CD4-positive, alpha-beta memory T cell (primary cell): ENCODE results near the gene TEF. TPM values are rescaled to one million over a fixed set of nuclear protein-coding genes. Genes with fewer than 3 reads are reported as not detected.
"Not testable (repeated sequence)": the region's sequence is repeated elsewhere in the genome, so short reads cannot be mapped to it uniquely, and the experiment has no call there.

Source experiments
- CTCF ChIA-PET: fragments of 350-600 bp; sonication (Branson Sonifier 250); formaldehyde crosslinking; loops from one replicate; lab custom pipeline; 2021; ENCODE audit warnings: inconsistent platforms; ENCODE audit not compliant: partially characterized antibody; lab: Charles Lee
- POLR2A ChIA-PET: fragments of 350-600 bp; sonication (Branson Sonifier 250); formaldehyde crosslinking; loops from one replicate; lab custom pipeline; 2021; ENCODE audit not compliant: partially characterized antibody; lab: Charles Lee
- DNase-seq, 5 donors: peaks; one replicate each; pipeline versions ENCODE4 v3.0.0 to v3.0.0-alpha.2; 2020 to 2022; ENCODE audit warnings: mixed read lengths in 1 of 5
- H3K27ac ChIP-seq: one replicate; pipeline ENCODE4 v1.7.0; 2013; ENCODE audit warnings: low read depth, low read length
- H3K27me3 ChIP-seq: 2 replicates; pipeline ENCODE4 v1.7.0; 2013; ENCODE audit warnings: mild to moderate bottlenecking, low read length, moderate library complexity; ENCODE audit not compliant: insufficient read depth
- H3K36me3 ChIP-seq: 2 replicates; pipeline ENCODE4 v1.7.0; 2013; ENCODE audit warnings: mild to moderate bottlenecking, low read length, moderate library complexity; ENCODE audit not compliant: insufficient read depth
- H3K4me1 ChIP-seq: 2 replicates; pipeline ENCODE4 v1.7.0; 2013; ENCODE audit warnings: mild to moderate bottlenecking, low read length, moderate library complexity; ENCODE audit not compliant: insufficient read depth
- H3K4me3 ChIP-seq, 2 donors: one replicate each; pipeline ENCODE4 v1.7.0; 2013; ENCODE audit warnings: low read length in 2 of 2, mild to moderate bottlenecking in 1 of 2
- H3K9me3 ChIP-seq, 2 donors: one replicate each; pipeline ENCODE4 v1.7.0; 2013; ENCODE audit warnings: low read length in 2 of 2, control low read depth in 1 of 2; ENCODE audit not compliant: control insufficient read depth in 1 of 2
- H3K27ac Mint-ChIP-seq, 7 donors: one replicate each; pipeline ENCODE4 v1.8.0; 2020 to 2021; ENCODE audit warnings: mixed read lengths in 7 of 7, mild to moderate bottlenecking in 6 of 7, inconsistent platforms in 3 of 7, moderate library complexity in 3 of 7
- H3K27me3 Mint-ChIP-seq, 2 donors: one replicate each; pipeline ENCODE4 v1.8.0; 2020 to 2021; ENCODE audit warnings: mixed read lengths in 2 of 2
- H3K36me3 Mint-ChIP-seq, 2 donors: one replicate each; pipeline ENCODE4 v1.8.0; 2020 to 2021; ENCODE audit warnings: mixed read lengths in 2 of 2, inconsistent platforms in 1 of 2, mild to moderate bottlenecking in 1 of 2
- H3K4me1 Mint-ChIP-seq, 4 donors: one replicate each; pipeline ENCODE4 v1.8.0; 2020 to 2021; ENCODE audit warnings: mixed read lengths in 4 of 4, mild to moderate bottlenecking in 1 of 4
- H3K4me3 Mint-ChIP-seq, 8 donors: one replicate each; pipeline ENCODE4 v1.8.0; 2020 to 2021; ENCODE audit warnings: mixed read lengths in 8 of 8, mild to moderate bottlenecking in 7 of 8, moderate library complexity in 6 of 8, inconsistent platforms in 3 of 8
- H3K9me3 Mint-ChIP-seq, 8 donors: one replicate each; pipeline ENCODE4 v1.8.0; 2020 to 2021; ENCODE audit warnings: mixed read lengths in 8 of 8, mild to moderate bottlenecking in 5 of 8, inconsistent platforms in 3 of 8, moderate library complexity in 1 of 8
- intact Hi-C: fragments of 100-400 bp; cut with micrococcal nuclease; formaldehyde crosslinking; loops from one replicate; pipeline ENCODE4 v1.15.1; 2023
- polyA plus RNA-seq, 2 donors: library from polyadenylated mRNA; unstranded; fragments of 300-500 nt; fragmentation: Illumina TruSeq; gene quantifications; one replicate each; pipeline ENCODE4 v1.2.3, GENCODE V29; 2021
- total RNA-seq, 2 experiments: library from RNA; stranded (reverse); gene quantifications; one replicate each; pipeline ENCODE4 v1.2.3, GENCODE V29; 2021

The TEF gene
- total and polyA plus RNA-seq, 4 experiments from 2014 or later = 4.4 to 8.8 (median 6.5) TPM

DNA sequence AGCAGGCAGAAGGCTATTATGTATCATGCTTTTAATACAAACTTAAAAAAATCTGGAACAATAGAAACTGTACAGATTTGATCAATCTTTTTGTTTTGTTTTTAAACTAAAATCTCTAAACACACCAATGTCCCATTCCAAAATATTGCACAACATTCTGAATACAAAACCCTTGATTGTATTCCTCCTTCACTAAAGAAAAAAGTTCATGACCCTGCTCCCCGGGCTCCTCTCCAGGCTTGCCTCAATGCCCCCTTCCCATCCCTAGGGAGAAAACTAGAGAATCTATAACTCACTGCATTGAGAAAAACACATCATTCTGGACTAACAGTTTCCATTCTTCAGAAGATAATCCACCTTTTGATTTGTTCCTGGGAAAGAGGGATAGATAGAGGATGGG is 51.7 kb downstream of the TEF start:
- CTCF ChIA-PET, H3K27me3 Mint-ChIP-seq: not testable (repeated sequence)

DNA sequence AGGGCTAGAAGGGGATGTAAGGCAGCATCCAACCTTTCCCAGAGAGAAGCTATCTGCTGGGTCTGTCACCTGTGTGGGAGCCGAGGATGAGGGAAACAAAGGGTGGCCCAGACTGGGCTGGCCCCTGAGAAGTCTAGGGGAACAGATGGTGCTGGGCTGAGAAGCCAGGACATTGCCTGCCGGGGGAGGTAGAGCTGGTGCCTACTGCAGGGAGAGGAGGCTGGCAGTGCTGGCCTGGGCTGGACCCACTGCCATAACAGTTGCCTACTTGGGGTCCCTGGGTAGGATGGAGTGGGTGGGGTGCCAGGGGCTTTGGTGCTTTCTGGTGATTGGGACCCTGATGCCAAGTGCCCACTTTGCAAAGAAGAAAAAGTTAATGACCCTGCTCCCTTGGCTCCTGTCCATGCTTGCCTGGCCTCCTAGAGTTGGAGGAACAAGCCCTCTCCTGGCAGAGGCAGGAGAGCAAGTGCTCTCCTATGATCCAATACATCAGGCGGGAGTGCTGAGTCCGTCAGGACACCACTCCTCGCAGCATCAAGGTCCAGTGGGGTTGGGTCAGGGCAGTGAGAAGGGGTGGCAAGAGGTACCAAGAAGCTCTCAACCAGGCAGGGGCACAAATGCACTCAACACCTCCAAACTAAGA is 52.7 kb downstream of the TEF start:
- H3K4me3 Mint-ChIP-seq, H3K27ac ChIP-seq, H3K4me3 ChIP-seq, H3K4me1 ChIP-seq, intact Hi-C loops, H3K27me3 Mint-ChIP-seq, H3K27me3 ChIP-seq, H3K9me3 ChIP-seq, DNase-seq, H3K9me3 Mint-ChIP-seq: not testable (repeated sequence)
- ChIA-PET POLR2A (interaction anchor here (1.1 to 3.6 kb wide), 2 partner anchors 11 to 14 kb away, joined by 4 to 33 read pairs; partner anchors contain the start of gene TOB2), CTCF (interaction anchor here (1.4 kb wide), 1 partner anchor 32 kb away, joined by 3 read pairs; no protein-coding TSS in a partner anchor)
- Mint-ChIP-seq H3K27ac (peak overlapping the region in 3 of 7 donors; percentile 46 to 67 (median 52)), H3K36me3 (peaks cover 17 to 51% of the 10 kb centered on the region in 2 donors), H3K4me1 (peaks cover 2 to 32% (median 17%) of the 10 kb centered on the region in 4 donors)
- H3K36me3 ChIP-seq = peaks cover 31% of the 10 kb centered on the region

More for the DNA sequence above, 51.7 kb downstream of the TEF start:
- H3K4me3 ChIP-seq, H3K27ac ChIP-seq, H3K9me3 Mint-ChIP-seq, H3K9me3 ChIP-seq, intact Hi-C loops, H3K4me1 ChIP-seq, DNase-seq, H3K27me3 ChIP-seq: not testable (repeated sequence)
- POLR2A ChIA-PET = interaction anchor here (1.2 kb wide), 1 partner anchor 12 kb away, joined by 7 read pairs; the partner anchor contains the start of gene TOB2
- H3K27ac Mint-ChIP-seq = peak overlapping the region in 1 of 7 donors; percentile 19
- H3K36me3 ChIP-seq = peaks cover 31% of the 10 kb centered on the region
- peak overlapping the region in 1 of 8 donors; percentile 42 for H3K4me3 Mint-ChIP-seq
- H3K4me1 Mint-ChIP-seq = peaks cover 2 to 32% (median 12%) of the 10 kb centered on the region in 4 donors
- H3K36me3 Mint-ChIP-seq = peaks cover 17 to 47% of the 10 kb centered on the region in 2 donors

DNA sequence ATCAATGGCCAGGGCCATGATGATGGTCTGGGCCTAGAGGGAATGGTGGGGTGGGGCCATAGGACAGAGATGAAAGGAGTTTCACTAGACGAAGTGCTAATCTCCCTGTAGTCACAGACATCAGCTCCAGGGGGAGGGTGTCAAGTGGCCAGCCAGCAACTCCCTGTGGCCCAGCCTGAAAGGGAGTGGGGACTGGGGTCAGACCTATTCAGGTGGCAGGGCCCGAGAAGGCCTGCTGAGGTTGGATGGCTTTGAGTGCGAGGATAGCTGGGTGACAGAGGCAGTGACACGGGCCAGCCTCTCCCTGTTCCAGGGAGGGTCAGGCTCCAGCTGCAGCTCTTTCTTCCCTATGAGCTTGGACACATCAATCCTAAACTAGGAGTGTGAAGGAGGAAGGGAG is 53.8 kb downstream of the TEF start:
- ChIA-PET POLR2A (interaction anchor here (1.1 to 3.6 kb wide), 2 partner anchors 10 to 13 kb away, joined by 4 to 33 read pairs; partner anchors contain the start of gene TOB2), CTCF (interaction anchor here (1.4 kb wide), 1 partner anchor 33 kb away, joined by 3 read pairs; no protein-coding TSS in a partner anchor)
- H3K4me3 ChIP-seq = no peak overlapping the region
- intact Hi-C loops = no loop called here
- H3K36me3 Mint-ChIP-seq = peaks cover 17 to 51% of the 10 kb centered on the region in 2 donors
- H3K4me3 Mint-ChIP-seq = no peak overlapping the region
- H3K4me1 Mint-ChIP-seq = peaks cover 2 to 32% (median 18%) of the 10 kb centered on the region in 4 donors
- H3K9me3 ChIP-seq = no peaks in the 10 kb centered on the region
- H3K27me3 ChIP-seq = no peaks in the 10 kb centered on the region
- no peaks in the 10 kb centered on the region for H3K27me3 Mint-ChIP-seq
- peaks cover 31% of the 10 kb centered on the region for H3K36me3 ChIP-seq
- no peak overlapping the region for H3K27ac ChIP-seq
- H3K4me1 ChIP-seq = peaks cover 7% of the 10 kb centered on the region
- DNase-seq = no peak
- H3K27ac Mint-ChIP-seq = peak overlapping the region in 5 of 7 donors; percentile 41 to 67 (median 59)
- H3K9me3 Mint-ChIP-seq = peaks cover 0 to 2% (median 0%) of the 10 kb centered on the region in 8 donors

DNA sequence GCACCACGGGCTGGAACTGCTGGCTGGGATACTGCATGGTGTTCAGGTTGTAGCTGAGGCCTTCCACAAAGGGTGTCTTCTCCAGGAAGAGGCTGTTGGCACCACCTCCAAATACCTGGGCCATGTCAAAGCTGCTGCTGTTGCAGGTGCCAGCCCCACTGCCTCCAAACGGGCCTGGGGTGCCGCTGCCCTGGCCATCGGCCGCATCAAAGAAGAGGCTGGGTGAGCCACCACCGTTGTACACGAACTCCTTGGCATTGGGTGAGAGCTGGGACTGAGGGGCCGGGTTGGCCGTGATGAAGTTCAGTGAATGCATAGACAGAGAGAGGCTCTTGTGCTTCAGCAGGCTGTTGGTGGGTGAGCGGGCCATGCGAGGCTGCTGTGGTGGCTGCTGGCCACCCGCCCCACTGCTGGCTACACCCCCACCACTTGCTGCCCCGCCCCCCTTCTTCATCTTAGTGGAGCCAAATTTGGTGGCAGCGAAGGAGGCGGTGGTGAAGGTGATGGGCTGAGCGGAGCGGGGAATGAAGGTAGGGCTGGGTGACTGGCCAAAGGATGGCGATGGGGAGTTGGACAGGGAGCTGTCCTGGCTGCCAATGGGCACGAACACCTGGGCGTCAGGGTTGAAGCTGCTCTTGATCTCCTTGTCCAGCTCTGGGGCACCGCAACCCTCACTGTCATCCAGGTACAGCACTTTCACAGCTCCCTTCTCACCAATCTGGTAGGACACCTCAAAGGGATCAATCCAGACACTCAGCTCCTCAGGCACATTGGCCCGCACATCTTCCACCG is 54.8 kb downstream of the TEF start:
- H3K4me3 Mint-ChIP-seq = no peak overlapping the region
- Histone ChIP-seq H3K27me3 (no peaks in the 10 kb centered on the region), H3K4me1 (peaks cover 7% of the 10 kb centered on the region), H3K4me3 (no peak overlapping the region), H3K9me3 (no peaks in the 10 kb centered on the region), H3K36me3 (peaks cover 31% of the 10 kb centered on the region), H3K27ac (no peak overlapping the region)
- H3K4me1 Mint-ChIP-seq = peaks cover 2 to 27% (median 14%) of the 10 kb centered on the region in 4 donors
- H3K9me3 Mint-ChIP-seq = peaks cover 0 to 2% (median 0%) of the 10 kb centered on the region in 8 donors
- H3K36me3 Mint-ChIP-seq = peaks cover 12 to 47% of the 10 kb centered on the region in 2 donors
- intact Hi-C loops = no loop called here
- no peak for DNase-seq
- H3K27ac Mint-ChIP-seq = peak overlapping the region in 5 of 7 donors; percentile 11 to 82 (median 46)
- ChIA-PET CTCF (no interaction called here), POLR2A (interaction anchor here (0.9 to 3.6 kb wide), 4 partner anchors 8 to 32 kb away, joined by 3 to 33 read pairs (median 8); partner anchors contain the start of genes ACO2, PHF5A and TOB2)
- no peaks in the 10 kb centered on the region for H3K27me3 Mint-ChIP-seq

- H3K9me3 ChIP-seq = no peaks in the 10 kb centered on the region
- DNase-seq = no peak
- Mint-ChIP-seq H3K27ac (peak overlapping the region in 1 of 7 donors; percentile 82), H3K36me3 (peaks cover 11 to 45% of the 10 kb centered on the region in 2 donors), H3K4me3 (no peak overlapping the region), H3K27me3 (no peaks in the 10 kb centered on the region), H3K9me3 (peaks cover 0 to 2% (median 0%) of the 10 kb centered on the region in 8 donors), H3K4me1 (peaks cover 3 to 28% (median 14%) of the 10 kb centered on the region in 4 donors)
- ChIA-PET CTCF (interaction anchor here (0.8 to 1.1 kb wide), 2 partner anchors 25 to 33 kb away, joined by 3 to 4 read pairs; no protein-coding TSS in a partner anchor), POLR2A (interaction anchor here (0.9 to 3.6 kb wide), 4 partner anchors 8 to 31 kb away, joined by 3 to 33 read pairs (median 8); partner anchors contain the start of genes ACO2, PHF5A and TOB2)
- no peaks in the 10 kb centered on the region for H3K27me3 ChIP-seq
- H3K4me1 ChIP-seq = peaks cover 11% of the 10 kb centered on the region
- intact Hi-C loops = no loop called here
- no peak overlapping the region for H3K27ac ChIP-seq
- H3K4me3 ChIP-seq = no peak overlapping the region
- peaks cover 31% of the 10 kb centered on the region for H3K36me3 ChIP-seq
Observed at GRCh38 chr22:41437198-41437597, 55.5 kb downstream of the TEF start.

GRCh38 chr22:41440511-41440910 is 58.8 kb downstream of the TEF start:
- peaks cover 11 to 51% of the 10 kb centered on the region in 2 donors for H3K36me3 Mint-ChIP-seq
- Histone ChIP-seq H3K4me1 (peaks cover 21% of the 10 kb centered on the region), H3K36me3 (peaks cover 21% of the 10 kb centered on the region)
- H3K4me3 Mint-ChIP-seq, CTCF ChIA-PET, H3K27me3 ChIP-seq, H3K27me3 Mint-ChIP-seq, H3K27ac ChIP-seq, H3K4me3 ChIP-seq, DNase-seq, H3K9me3 ChIP-seq, H3K9me3 Mint-ChIP-seq: not testable (repeated sequence)
- intact Hi-C loops = loop anchor here (5.0 to 10.0 kb wide), 2 partner anchors 144 to 348 kb away; partner anchors contain the start of genes EP300 and PMM1
- H3K27ac Mint-ChIP-seq = peak overlapping the region in 2 of 7 donors; percentile 29 to 77
- POLR2A ChIA-PET = interaction anchor here (1.3 kb wide), 1 partner anchor 28 kb away, joined by 4 read pairs; the partner anchor contains the start of genes ACO2 and PHF5A
- peaks cover 15 to 51% (median 30%) of the 10 kb centered on the region in 4 donors for H3K4me1 Mint-ChIP-seq
